Breast epithelium (tissue), 4 donors: ENCODE results near the gene CCR3. TPM values are rescaled to one million over a fixed set of nuclear protein-coding genes. Genes with fewer than 3 reads are reported as not detected.
"Not testable (repeated sequence)": the region's sequence is repeated elsewhere in the genome, so short reads cannot be mapped to it uniquely, and the experiment has no call there.

ENCODE experiments used
- DNase-seq, 2 donors: peaks; one replicate each; pipeline ENCODE4 v3.0.0-alpha.2; 2019; ENCODE audit warnings: low spot score in 2 of 2
- H3K27ac ChIP-seq, 2 donors: fragments of 200-600 bp; sonication (generic) in 1 of 2; one replicate each; pipeline ENCODE4 v1.5.1; 2016 to 2019; ENCODE audit warnings: mild to moderate bottlenecking in 1 of 2
- H3K27me3 ChIP-seq, 2 donors: fragments of 200-600 bp; sonication (generic) in 1 of 2; one replicate each; pipeline versions ENCODE4 v1.5.1 to v1.6.0; 2017 to 2019; ENCODE audit warnings: control low read depth in 1 of 2, mild to moderate bottlenecking in 1 of 2
- H3K36me3 ChIP-seq: fragments of 200-600 bp; one replicate; pipeline ENCODE4 v1.5.1; 2019
- H3K4me1 ChIP-seq, 2 donors: fragments of 200-600 bp; sonication (generic); one replicate each; pipeline ENCODE4 v1.5.1; 2016 to 2019; ENCODE audit warnings: control low read depth in 1 of 2
- H3K4me3 ChIP-seq, 3 donors: fragments of 200-600 bp; sonication (generic); 1 replicate in 2 of 3; 2 replicates in 1 of 3; pipeline ENCODE4 v1.5.1; 2016 to 2019; ENCODE audit warnings: mild to moderate bottlenecking in 3 of 3, moderate library complexity in 2 of 3
- H3K9me3 ChIP-seq, 2 donors: fragments of 200-600 bp; sonication (generic) in 1 of 2; one replicate each; pipeline ENCODE4 v1.5.1; 2016 to 2019; ENCODE audit warnings: control low read depth in 1 of 2
- CTCF ChIP-seq, 3 donors: fragments of 450-650 bp; IDR thresholded peaks; one replicate each; pipeline ENCODE4 v1.5.1; 2016 to 2017; ENCODE audit warnings: antibody characterized with exemption in 3 of 3, mild to moderate bottlenecking in 3 of 3, moderate library complexity in 3 of 3
- POLR2A ChIP-seq: fragments of 450-650 bp; IDR thresholded peaks from one replicate; pipeline ENCODE4 v1.6.1; 2016; ENCODE audit warnings: antibody characterized with exemption, mild to moderate bottlenecking, moderate library complexity
- POLR2AphosphoS5 ChIP-seq, 3 donors: sonication (generic); formaldehyde crosslinking; IDR thresholded peaks; one replicate each; pipeline ENCODE4 v1.6.1; 2017; ENCODE audit warnings: antibody characterized with exemption in 3 of 3
- intact Hi-C: fragments of 100-400 bp; cut with DNase I; formaldehyde crosslinking; loops from one replicate; pipeline ENCODE4 v1.15.1; 2023; ENCODE audit warnings: low total_unique reads
- total RNA-seq, 3 donors: library from RNA; depleted of rRNA; stranded (reverse); fragments of >200 nt; gene quantifications; one replicate each; pipeline ENCODE4 v1.1.0, GENCODE V29; 2016

The CCR3 gene
- total RNA-seq, 3 donors from 2014 or later, result not detected

GRCh38 chr3:46206282-46207015 is 35.8 kb upstream of the CCR3 start:
- H3K36me3 ChIP-seq, result no peaks in the 10 kb centered on the region
- intact Hi-C loops, result no loop called here
- no peaks in the 10 kb centered on the region for H3K4me1 ChIP-seq
- H3K27me3 ChIP-seq, result no peaks in the 10 kb centered on the region
- no peak for TF ChIP-seq POLR2AphosphoS5 (IDR thresholded peaks at IDR 0.05)
- no peak for TF ChIP-seq POLR2A
- no peak for TF ChIP-seq CTCF (IDR thresholded peaks at IDR 0.05)
- H3K27ac ChIP-seq, result peak overlapping the region in 1 of 2 donors; percentile 48
- no peak for DNase-seq
- H3K9me3 ChIP-seq, result no peaks in the 10 kb centered on the region
- H3K4me3 ChIP-seq, result peak overlapping the region in 2 of 3 donors; percentile 31 to 33

DNA sequence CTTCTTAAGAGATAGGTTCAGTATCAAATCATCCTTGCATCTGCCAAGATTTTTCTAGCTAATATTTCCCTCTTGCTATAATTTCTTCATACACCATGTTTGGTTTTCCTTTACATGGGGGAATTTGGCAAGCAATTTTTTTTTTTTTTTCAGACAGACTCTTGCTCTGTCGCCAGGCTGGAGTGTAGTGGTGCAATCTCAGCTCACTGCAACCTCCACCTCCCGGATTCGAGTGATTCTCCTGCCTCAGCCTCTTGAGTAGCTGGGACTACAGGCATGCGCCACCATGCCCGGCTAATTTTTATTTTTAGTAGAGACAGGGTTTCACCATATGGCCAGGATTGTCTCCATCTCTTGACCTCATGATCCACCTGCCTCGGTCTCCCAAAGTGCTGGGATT is 34.7 kb upstream of the CCR3 start:
- H3K4me1 ChIP-seq, H3K9me3 ChIP-seq, DNase-seq, H3K27me3 ChIP-seq, H3K36me3 ChIP-seq, intact Hi-C loops: not testable (repeated sequence)
- peak overlapping the region in 1 of 2 donors; percentile 48 for H3K27ac ChIP-seq
- peak overlapping the region; percentile 6 to 31 (median 31) for H3K4me3 ChIP-seq

GRCh38 chr3:46208167-46208704 is 34.0 kb upstream of the CCR3 start, which contains the start of gene CCR1:
CCR1 (minus strand) TSS chr3:46208313; CDS start chr3:46204313, 4,000 bp downstream.
- H3K27me3 ChIP-seq, result no peaks in the 10 kb centered on the region
- TF ChIP-seq POLR2A (no peak), POLR2AphosphoS5 (IDR thresholded peaks at IDR 0.05) (no peak), CTCF (IDR thresholded peaks at IDR 0.05) (peak in 2 of 3 donors; percentile 29 to 39)
- no peaks in the 10 kb centered on the region for H3K36me3 ChIP-seq
- DNase-seq, result peak in 1 of 2 donors; percentile 38
- H3K4me1 ChIP-seq, result no peaks in the 10 kb centered on the region
- peak within 1 kb of the TSS; percentile 6 to 33 (median 31) for H3K4me3 ChIP-seq
- peak within 1 kb of the TSS in 1 of 2 donors; percentile 48 for H3K27ac ChIP-seq
- H3K9me3 ChIP-seq, result no peaks in the 10 kb centered on the region
- intact Hi-C loops, result no loop called here

DNA sequence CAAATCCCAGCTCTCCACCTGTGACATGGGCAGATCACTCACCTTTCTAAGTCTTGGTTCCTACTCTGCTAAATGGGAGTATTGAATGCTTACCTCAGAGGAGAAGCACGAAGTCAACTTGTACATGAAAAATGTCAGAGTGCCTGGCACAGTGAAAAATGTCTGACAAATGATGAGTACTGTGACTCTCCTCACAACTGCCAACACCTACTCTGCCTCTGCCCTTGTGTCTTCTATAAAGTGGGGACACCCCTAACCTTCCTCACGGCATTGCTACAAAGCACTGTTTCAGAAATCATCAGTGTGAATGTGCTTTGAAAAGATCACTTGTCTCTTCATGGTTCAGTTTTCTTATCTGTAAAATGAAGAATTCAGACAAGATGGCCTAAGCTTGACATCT is 33.2 kb upstream of the CCR3 start:
- no peaks in the 10 kb centered on the region for H3K4me1 ChIP-seq
- no peak overlapping the region for H3K27ac ChIP-seq
- H3K9me3 ChIP-seq, result no peaks in the 10 kb centered on the region
- no peaks in the 10 kb centered on the region for H3K27me3 ChIP-seq
- TF ChIP-seq POLR2AphosphoS5 (IDR thresholded peaks at IDR 0.05) (no peak), CTCF (IDR thresholded peaks at IDR 0.05) (no peak), POLR2A (no peak)
- intact Hi-C loops, result no loop called here
- H3K4me3 ChIP-seq, result no peak overlapping the region
- H3K36me3 ChIP-seq, result no peaks in the 10 kb centered on the region
- no peak for DNase-seq

- no peak overlapping the region for H3K4me3 ChIP-seq
- H3K27ac ChIP-seq, result no peak overlapping the region
- H3K27me3 ChIP-seq, result no peaks in the 10 kb centered on the region
- DNase-seq, result no peak
- TF ChIP-seq POLR2AphosphoS5 (IDR thresholded peaks at IDR 0.05) (no peak), POLR2A (no peak), CTCF (IDR thresholded peaks at IDR 0.05) (no peak)
- H3K36me3 ChIP-seq, result no peaks in the 10 kb centered on the region
- intact Hi-C loops, result no loop called here
- no peaks in the 10 kb centered on the region for H3K4me1 ChIP-seq
- no peaks in the 10 kb centered on the region for H3K9me3 ChIP-seq
Measured at GRCh38 chr3:46209746-46210470, 32.4 kb upstream of the CCR3 start.
